ENCODE data around the gene VDAC1.

The VDAC1 gene

DNA sequence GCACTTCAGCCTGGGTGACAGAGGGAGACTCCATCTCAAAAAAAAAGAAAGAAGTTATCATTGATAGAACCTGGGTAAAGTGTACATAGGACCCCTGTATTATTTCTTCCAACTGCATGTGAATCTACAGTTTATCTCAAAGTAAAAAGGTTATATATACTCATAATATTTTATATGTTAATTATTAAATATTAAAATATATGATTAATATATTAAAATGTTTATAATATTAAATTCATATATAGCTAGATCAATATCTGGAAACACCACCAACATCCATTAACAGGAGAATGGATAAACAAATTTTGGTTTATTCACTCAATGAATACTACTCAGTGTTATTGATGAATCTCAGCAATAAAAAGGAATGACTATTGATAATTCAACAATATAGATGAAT lies 56.1 kb downstream of the VDAC1 start:
- Histone ChIP-seq H3K9ac (ENCODE audit: low read depth, low read length) (no peak overlapping the region), H3K27me3 (ENCODE audit: control insufficient read depth, insufficient read depth, low read length) (no peaks in the 10 kb centered on the region), H3K9me3 (ENCODE audit: control insufficient read depth, insufficient read depth, low read length) (no peaks in the 10 kb centered on the region), H3K27ac (ENCODE audit: low read depth, low read length) (no peak overlapping the region), H3K36me3 (ENCODE audit: control insufficient read depth, insufficient read depth, low read length) (no peaks in the 10 kb centered on the region), H3K4me1 (ENCODE audit: control insufficient read depth, insufficient read depth, low read length) (no peaks in the 10 kb centered on the region), H3K4me3 (ENCODE audit: low read depth, low read length) (no peak overlapping the region)

DNA sequence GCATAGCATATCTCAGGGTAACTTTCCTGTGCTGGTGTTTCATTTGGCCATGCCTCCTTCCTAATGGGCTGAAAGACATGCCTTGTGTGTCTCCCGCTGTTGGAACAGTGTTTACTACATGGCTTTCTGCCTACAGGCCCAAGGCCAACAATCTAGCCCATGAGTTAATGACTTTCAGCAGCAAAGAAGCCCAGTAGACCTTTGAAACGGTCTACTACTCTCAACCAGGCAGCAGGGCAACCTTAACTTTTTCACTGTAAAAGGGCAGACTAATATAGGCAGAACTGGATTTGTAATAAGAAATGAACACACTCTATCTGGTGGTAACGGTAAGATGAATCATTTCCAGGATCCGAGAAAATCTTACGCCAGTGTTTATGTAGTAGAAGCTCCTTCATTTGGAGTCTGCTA lies 57.3 kb downstream of the VDAC1 start:
- no peaks in the 10 kb centered on the region for H3K27me3 ChIP-seq (ENCODE audit: control insufficient read depth, insufficient read depth, low read length)
- H3K4me1 ChIP-seq (ENCODE audit: control insufficient read depth, insufficient read depth, low read length): no peaks in the 10 kb centered on the region
- no peaks in the 10 kb centered on the region for H3K9me3 ChIP-seq (ENCODE audit: control insufficient read depth, insufficient read depth, low read length)
- no peak overlapping the region for H3K27ac ChIP-seq (ENCODE audit: low read depth, low read length)
- no peaks in the 10 kb centered on the region for H3K36me3 ChIP-seq (ENCODE audit: control insufficient read depth, insufficient read depth, low read length)
- H3K4me3 ChIP-seq (ENCODE audit: low read depth, low read length): no peak overlapping the region
- no peak overlapping the region for H3K9ac ChIP-seq (ENCODE audit: low read depth, low read length)

DNA sequence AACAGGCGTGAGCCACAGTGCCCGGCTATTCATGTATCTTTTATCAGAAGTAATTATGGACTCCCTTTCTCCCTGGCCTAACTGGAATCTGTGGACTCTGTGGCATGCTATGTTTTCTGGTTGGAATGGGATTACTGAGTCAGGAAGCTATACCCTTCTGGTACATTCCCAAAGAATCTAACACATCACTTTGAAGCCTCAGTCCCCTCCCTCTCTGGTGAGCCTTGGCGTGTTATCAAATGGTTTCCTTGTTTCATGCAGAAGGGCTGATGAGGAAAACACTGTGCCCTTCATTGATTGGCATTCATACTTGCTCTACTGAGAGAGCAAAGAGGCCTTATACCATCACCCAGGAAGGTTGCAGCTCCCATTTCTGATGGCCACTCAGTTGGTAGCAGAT lies 59.2 kb downstream of the VDAC1 start:
- H3K4me1 ChIP-seq (ENCODE audit: control insufficient read depth, insufficient read depth, low read length): no peaks in the 10 kb centered on the region
- no peaks in the 10 kb centered on the region for H3K27me3 ChIP-seq (ENCODE audit: control insufficient read depth, insufficient read depth, low read length)
- no peak overlapping the region for H3K4me3 ChIP-seq (ENCODE audit: low read depth, low read length)
- H3K9ac ChIP-seq (ENCODE audit: low read depth, low read length): no peak overlapping the region
- H3K27ac ChIP-seq (ENCODE audit: low read depth, low read length): no peak overlapping the region
- no peaks in the 10 kb centered on the region for H3K9me3 ChIP-seq (ENCODE audit: control insufficient read depth, insufficient read depth, low read length)
- no peaks in the 10 kb centered on the region for H3K36me3 ChIP-seq (ENCODE audit: control insufficient read depth, insufficient read depth, low read length)

DNA sequence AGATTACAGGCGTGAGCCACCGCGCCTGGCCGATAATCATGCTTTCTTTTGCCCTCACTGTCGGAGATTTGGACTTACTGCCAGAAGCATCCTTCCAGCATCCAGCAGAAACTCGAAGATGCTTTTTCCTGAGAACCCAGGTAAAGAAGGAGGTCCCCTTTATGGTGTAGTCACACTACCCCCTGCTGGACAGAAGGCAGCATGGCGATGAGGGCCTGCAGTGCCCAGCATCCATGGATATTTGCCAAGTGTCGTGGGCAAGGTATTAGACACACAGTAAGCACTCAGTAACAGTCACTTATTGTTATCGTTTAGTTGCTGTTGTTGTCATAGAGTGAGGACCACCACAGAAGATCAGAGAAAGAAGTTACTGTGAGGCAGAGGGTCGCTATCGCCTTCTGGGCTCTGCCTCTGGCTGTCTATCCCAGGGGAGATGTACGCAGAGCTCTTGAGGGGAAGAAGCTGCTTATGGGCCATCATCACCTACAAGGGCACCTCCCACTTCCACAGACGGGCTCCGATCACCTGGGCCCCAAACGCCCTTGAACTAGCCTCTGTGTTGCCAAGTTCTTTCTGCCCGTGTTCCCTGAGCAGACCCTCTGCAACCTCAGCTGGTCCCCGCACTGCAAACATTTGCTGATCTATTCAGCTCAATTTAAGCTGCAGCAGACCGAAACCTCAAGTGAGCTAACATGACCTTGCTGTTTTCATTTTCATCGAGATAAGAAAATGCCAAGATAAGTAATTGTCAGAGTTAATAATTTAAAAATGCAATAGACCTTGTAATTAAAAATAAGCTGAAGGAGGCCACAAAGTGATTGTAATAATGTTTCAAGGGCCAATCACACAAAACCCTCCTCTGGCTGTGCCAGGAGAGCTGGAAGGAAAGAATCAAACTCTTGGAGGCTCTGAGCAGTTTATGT lies 60.3 kb downstream of the VDAC1 start:
- no peaks in the 10 kb centered on the region for H3K36me3 ChIP-seq (ENCODE audit: control insufficient read depth, insufficient read depth, low read length)
- no peak overlapping the region for H3K9ac ChIP-seq (ENCODE audit: low read depth, low read length)
- no peak overlapping the region for H3K4me3 ChIP-seq (ENCODE audit: low read depth, low read length)
- H3K4me1 ChIP-seq (ENCODE audit: control insufficient read depth, insufficient read depth, low read length): no peaks in the 10 kb centered on the region
- H3K27me3 ChIP-seq (ENCODE audit: control insufficient read depth, insufficient read depth, low read length): no peaks in the 10 kb centered on the region
- H3K27ac ChIP-seq (ENCODE audit: low read depth, low read length): no peak overlapping the region
- H3K9me3 ChIP-seq (ENCODE audit: control insufficient read depth, insufficient read depth, low read length): no peaks in the 10 kb centered on the region

DNA sequence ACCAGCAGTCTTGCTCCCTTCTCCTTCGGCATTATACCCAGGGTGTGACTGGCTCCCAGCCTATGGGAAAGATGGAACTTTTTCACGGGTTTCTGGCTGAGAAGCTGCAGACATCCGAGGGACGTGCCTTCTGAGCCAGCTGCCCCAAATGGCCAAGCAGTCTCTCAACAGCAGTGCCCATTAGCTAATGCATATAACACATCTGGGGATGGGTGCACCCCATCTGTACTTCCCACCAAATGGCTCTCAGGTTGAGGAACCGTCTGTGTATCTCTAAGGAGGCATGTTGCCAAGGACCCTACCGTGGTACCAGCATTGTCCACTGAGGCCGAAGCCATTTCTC lies 61.3 kb downstream of the VDAC1 start:
- no peak overlapping the region for H3K9ac ChIP-seq (ENCODE audit: low read depth, low read length)
- no peaks in the 10 kb centered on the region for H3K27me3 ChIP-seq (ENCODE audit: control insufficient read depth, insufficient read depth, low read length)
- no peaks in the 10 kb centered on the region for H3K9me3 ChIP-seq (ENCODE audit: control insufficient read depth, insufficient read depth, low read length)
- H3K27ac ChIP-seq (ENCODE audit: low read depth, low read length): no peak overlapping the region
- H3K36me3 ChIP-seq (ENCODE audit: control insufficient read depth, insufficient read depth, low read length): no peaks in the 10 kb centered on the region
- H3K4me3 ChIP-seq (ENCODE audit: low read depth, low read length): no peak overlapping the region
- H3K4me1 ChIP-seq (ENCODE audit: control insufficient read depth, insufficient read depth, low read length): peaks cover 3% of the 10 kb centered on the region

DNA sequence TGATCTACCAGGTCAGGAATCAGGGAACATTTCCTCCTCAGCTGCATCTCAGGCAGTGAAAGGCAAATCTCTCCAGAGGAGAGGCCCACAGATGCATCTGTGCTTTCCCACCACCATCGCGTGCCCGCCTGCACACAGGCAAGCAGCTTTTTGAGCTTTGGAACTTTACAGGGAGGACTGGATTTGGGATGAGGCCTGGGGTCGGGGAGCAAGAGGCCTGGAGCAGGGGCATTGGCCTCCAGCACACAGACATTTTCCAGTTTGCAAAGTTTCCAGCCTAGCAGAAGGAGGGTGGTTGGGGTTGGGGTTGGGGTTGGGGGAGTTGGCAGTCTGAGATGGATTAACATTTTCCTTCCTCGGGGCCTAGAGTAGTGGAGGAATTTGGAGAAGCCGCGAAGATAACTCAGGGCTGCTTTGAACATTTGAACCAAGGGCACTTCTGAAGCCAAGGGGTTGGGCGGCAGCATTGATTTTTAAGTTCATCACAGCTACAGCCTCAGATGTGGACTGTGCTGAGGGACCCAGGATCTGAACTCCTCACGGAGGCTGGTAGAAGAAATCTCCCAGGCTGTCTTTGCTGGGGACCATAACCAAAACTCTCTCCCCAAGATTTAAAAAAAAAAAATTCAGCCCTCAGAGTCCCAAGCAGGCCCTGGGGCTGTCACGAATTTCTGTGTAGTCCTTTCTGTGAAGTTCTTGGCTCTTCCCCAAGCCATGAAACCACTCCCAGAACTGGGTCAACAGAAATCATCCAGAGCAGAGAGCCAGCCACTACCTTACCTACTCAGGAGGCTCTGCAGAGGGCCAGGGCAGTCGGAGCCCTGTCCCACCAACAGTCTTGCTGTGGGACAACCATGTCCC lies 61.9 kb downstream of the VDAC1 start:
- Histone ChIP-seq H3K9me3 (ENCODE audit: control insufficient read depth, insufficient read depth, low read length) (no peaks in the 10 kb centered on the region), H3K9ac (ENCODE audit: low read depth, low read length) (no peak overlapping the region), H3K4me3 (ENCODE audit: low read depth, low read length) (no peak overlapping the region), H3K36me3 (ENCODE audit: control insufficient read depth, insufficient read depth, low read length) (no peaks in the 10 kb centered on the region), H3K27ac (ENCODE audit: low read depth, low read length) (no peak overlapping the region), H3K4me1 (ENCODE audit: control insufficient read depth, insufficient read depth, low read length) (peaks cover 4% of the 10 kb centered on the region), H3K27me3 (ENCODE audit: control insufficient read depth, insufficient read depth, low read length) (no peaks in the 10 kb centered on the region)

DNA sequence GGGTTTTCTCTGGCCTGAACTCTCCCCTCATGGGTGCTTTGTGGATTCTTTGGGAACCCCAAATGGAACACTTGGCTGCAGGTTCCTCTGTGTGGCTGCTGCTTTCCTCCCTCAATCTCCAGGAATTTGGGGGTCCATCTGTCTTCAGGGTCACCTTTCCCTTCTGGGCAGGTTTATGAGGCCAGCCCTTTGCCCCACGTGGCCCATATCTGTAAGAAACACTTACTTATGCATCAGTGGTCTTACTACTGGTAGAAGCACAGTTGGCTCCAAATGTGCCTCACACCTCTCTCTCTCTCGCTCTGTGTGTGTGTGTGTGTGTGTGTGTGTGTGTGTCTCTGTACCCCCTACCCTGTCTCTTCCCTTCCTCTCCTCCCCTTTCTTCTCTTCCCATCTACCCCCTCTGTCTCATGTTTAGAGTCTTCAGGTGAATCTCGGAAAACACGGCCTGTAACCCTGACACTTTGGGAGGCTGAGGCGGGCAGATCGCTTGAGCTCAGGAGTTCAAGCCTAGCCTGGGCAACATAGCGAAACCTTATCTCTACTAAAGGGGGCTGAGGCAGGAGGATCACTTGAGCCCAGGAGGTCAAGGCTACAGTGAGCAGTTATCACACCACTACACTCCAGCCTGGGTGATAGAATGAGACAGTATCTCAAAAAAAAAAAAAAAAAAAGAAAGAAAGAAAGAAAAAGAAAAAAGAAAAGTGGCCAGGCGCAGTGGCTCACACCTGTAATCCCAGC lies 63.1 kb downstream of the VDAC1 start:
- no peaks in the 10 kb centered on the region for H3K27me3 ChIP-seq (ENCODE audit: control insufficient read depth, insufficient read depth, low read length)
- no peak overlapping the region for H3K27ac ChIP-seq (ENCODE audit: low read depth, low read length)
- no peaks in the 10 kb centered on the region for H3K9me3 ChIP-seq (ENCODE audit: control insufficient read depth, insufficient read depth, low read length)
- no peak overlapping the region for H3K4me3 ChIP-seq (ENCODE audit: low read depth, low read length)
- peaks cover 4% of the 10 kb centered on the region for H3K4me1 ChIP-seq (ENCODE audit: control insufficient read depth, insufficient read depth, low read length)
- no peaks in the 10 kb centered on the region for H3K36me3 ChIP-seq (ENCODE audit: control insufficient read depth, insufficient read depth, low read length)
- H3K9ac ChIP-seq (ENCODE audit: low read depth, low read length): no peak overlapping the region

DNA sequence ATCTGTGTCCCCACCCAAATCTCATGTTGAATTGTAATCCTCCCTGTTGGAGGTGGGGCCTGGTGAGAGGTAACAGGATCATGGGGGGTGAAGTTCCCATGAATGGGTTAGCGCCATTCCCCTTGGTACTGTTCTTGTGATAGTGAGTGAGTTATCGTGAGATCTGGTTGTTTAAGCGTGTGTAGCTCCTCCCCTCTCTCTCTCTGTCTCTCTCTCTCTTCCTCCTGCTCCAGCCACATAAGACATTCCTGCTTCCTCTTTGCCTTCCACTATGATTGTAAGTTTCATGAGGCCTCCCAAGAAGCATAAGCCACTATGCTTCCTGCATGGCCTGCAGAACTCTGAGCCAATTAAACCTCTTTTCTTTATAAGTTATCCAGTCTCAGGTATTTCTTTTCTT lies 65.1 kb downstream of the VDAC1 start:
- no peaks in the 10 kb centered on the region for H3K27me3 ChIP-seq (ENCODE audit: control insufficient read depth, insufficient read depth, low read length)
- H3K27ac ChIP-seq (ENCODE audit: low read depth, low read length): no peak overlapping the region
- H3K36me3 ChIP-seq (ENCODE audit: control insufficient read depth, insufficient read depth, low read length): no peaks in the 10 kb centered on the region
- no peak overlapping the region for H3K4me3 ChIP-seq (ENCODE audit: low read depth, low read length)
- 0 out of 2 replicates have a peak, but pooled peaks cover 4% of the 10 kb centered on the region for H3K9me3 ChIP-seq (ENCODE audit: control insufficient read depth, insufficient read depth, low read length)
- no peak overlapping the region for H3K9ac ChIP-seq (ENCODE audit: low read depth, low read length)
- H3K4me1 ChIP-seq (ENCODE audit: control insufficient read depth, insufficient read depth, low read length): peaks cover 4% of the 10 kb centered on the region

DNA sequence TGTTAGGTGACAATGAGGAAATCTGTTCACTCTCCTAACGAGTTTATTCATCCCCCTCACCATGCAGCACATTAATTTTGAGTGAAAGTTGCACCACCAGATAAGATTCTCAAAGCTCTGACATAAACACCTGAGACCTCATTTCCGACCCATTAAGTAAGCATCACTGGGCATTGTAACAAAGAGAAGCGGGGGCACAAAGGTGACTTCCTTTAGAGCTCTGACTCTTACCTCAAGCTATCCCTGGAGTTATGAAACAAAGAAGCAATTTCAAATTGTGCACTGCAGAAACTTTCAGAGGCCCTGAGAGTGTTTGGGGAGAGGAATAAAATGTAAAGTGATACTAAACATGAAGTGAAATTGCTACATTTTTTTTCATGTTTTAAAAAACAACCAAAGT lies 65.8 kb downstream of the VDAC1 start:
- Histone ChIP-seq H3K27me3 (ENCODE audit: control insufficient read depth, insufficient read depth, low read length) (no peaks in the 10 kb centered on the region), H3K36me3 (ENCODE audit: control insufficient read depth, insufficient read depth, low read length) (no peaks in the 10 kb centered on the region), H3K4me3 (ENCODE audit: low read depth, low read length) (no peak overlapping the region), H3K9me3 (ENCODE audit: control insufficient read depth, insufficient read depth, low read length) (0 out of 2 replicates have a peak, but pooled peaks cover 4% of the 10 kb centered on the region), H3K4me1 (ENCODE audit: control insufficient read depth, insufficient read depth, low read length) (peaks cover 4% of the 10 kb centered on the region), H3K9ac (ENCODE audit: low read depth, low read length) (no peak overlapping the region), H3K27ac (ENCODE audit: low read depth, low read length) (no peak overlapping the region)

DNA sequence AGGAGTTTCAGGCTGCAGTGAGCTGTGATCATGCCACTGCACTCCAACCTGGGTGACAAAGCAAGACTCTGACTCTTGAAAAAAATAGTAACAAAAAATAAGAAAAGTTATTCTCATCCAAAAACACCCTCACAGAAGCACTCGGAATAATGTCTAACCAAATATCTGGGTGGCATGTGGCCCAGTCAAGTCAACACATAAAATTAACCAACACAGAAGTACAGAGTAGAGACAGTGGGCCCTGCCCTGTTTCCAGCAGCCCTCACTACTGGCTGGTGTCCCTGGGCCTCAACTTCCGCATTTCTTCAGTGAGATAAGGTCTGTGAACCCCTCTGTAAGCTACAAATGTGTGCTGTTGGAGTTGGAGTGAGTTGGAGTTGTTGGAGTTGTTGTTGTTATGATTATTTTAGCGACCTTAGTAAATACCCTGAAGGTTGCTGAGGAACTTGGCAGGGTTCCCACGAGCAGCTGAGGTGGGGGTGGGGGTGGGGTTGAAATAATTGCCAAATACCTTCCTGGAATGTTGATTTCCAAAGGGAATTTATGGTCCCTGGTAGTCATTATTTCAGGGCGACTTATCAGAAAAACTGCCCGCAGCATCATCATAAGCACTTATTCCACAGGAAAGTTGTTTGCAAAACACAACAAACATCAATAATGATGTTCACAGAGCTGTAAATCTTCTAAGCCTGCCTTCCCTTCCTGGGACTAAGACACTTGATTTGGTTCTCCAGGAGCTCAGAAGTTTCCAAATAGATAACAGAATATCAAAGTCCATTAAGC lies 66.5 kb downstream of the VDAC1 start:
- H3K27ac ChIP-seq (ENCODE audit: low read depth, low read length): no peak overlapping the region
- H3K9ac ChIP-seq (ENCODE audit: low read depth, low read length): no peak overlapping the region
- no peaks in the 10 kb centered on the region for H3K27me3 ChIP-seq (ENCODE audit: control insufficient read depth, insufficient read depth, low read length)
- peaks cover 4% of the 10 kb centered on the region for H3K4me1 ChIP-seq (ENCODE audit: control insufficient read depth, insufficient read depth, low read length)
- no peak overlapping the region for H3K4me3 ChIP-seq (ENCODE audit: low read depth, low read length)
- H3K9me3 ChIP-seq (ENCODE audit: control insufficient read depth, insufficient read depth, low read length): 0 out of 2 replicates have a peak, but pooled peaks cover 4% of the 10 kb centered on the region
- no peaks in the 10 kb centered on the region for H3K36me3 ChIP-seq (ENCODE audit: control insufficient read depth, insufficient read depth, low read length)

All from HUES48 (cell line).